T-cell (primary cell): ENCODE data around the gene MPPED1. TPM values are rescaled to one million over a fixed set of nuclear protein-coding genes. Genes with fewer than 3 reads are reported as not detected.

Source experiments
- ATAC-seq, 4 experiments: fragments of 200-7000 bp in 3 of 4; fragments of 150-1000 bp in 1 of 4; cut with Tn5 transposase; replicated peaks in 1 of 4; 1 replicate in 3 of 4; 2 replicates in 1 of 4; pipeline ENCODE4 v1.10.0; 2021; ENCODE audit warnings: moderate library complexity in 3 of 4, mild to moderate bottlenecking in 2 of 4, moderate number of reproducible peaks in 1 of 4
- CTCF ChIA-PET, 2 donors: fragments of 300-600 bp; sonication (Branson Sonifier 250); formaldehyde crosslinking; loops; one replicate each; lab custom pipeline; 2022; ENCODE audit warnings: antibody characterized with exemption in 2 of 2; lab: Charles Lee
- POLR2A ChIA-PET, 2 donors: fragments of 300-600 bp; sonication (Branson Sonifier 250); formaldehyde crosslinking; loops; one replicate each; lab custom pipeline; 2022; ENCODE audit warnings: antibody characterized with exemption in 2 of 2; lab: Charles Lee
- DNase-seq, 35 experiments: peaks; one replicate each; pipeline versions ENCODE4 v3.0.0 to v3.0.0-alpha.2; 2013 to 2023
- H3K27ac ChIP-seq: one replicate; pipeline ENCODE4 v1.5.1; 2013; ENCODE audit warnings: low read length
- H3K27me3 ChIP-seq, 2 experiments: replicated peaks in 1 of 2; 1 replicate in 1 of 2; 2 replicates in 1 of 2; pipeline versions ENCODE4 v1.6.1 to v1.7.0; 2013; ENCODE audit warnings: low read length in 1 of 2, mixed read lengths in 1 of 2; ENCODE audit not compliant: control insufficient read depth in 2 of 2, insufficient read depth in 2 of 2; ENCODE audit errors: extremely low read depth in 1 of 2
- H3K36me3 ChIP-seq, 2 donors: 1 replicate in 1 of 2; 2 replicates in 1 of 2; pipeline versions ENCODE4 v1.6.1 to v1.7.0; 2013; ENCODE audit warnings: low read length in 1 of 2; ENCODE audit not compliant: control insufficient read depth in 2 of 2, insufficient read depth in 1 of 2; ENCODE audit errors: extremely low read depth in 1 of 2
- H3K4me1 ChIP-seq, 2 experiments: 1 replicate in 1 of 2; 2 replicates in 1 of 2; pipeline versions ENCODE4 v1.6.1 to v1.7.0; 2013; ENCODE audit warnings: low read length in 2 of 2, mixed read lengths in 1 of 2; ENCODE audit not compliant: insufficient read depth in 2 of 2, control insufficient read depth in 1 of 2; ENCODE audit errors: extremely low read depth in 1 of 2
- H3K4me3 ChIP-seq, 2 donors: 1 replicate in 1 of 2; 2 replicates in 1 of 2; pipeline versions ENCODE4 v1.5.1 to v1.7.0; 2013; ENCODE audit warnings: mild to moderate bottlenecking in 2 of 2, low read length in 1 of 2, moderate library complexity in 1 of 2; ENCODE audit not compliant: control insufficient read depth in 1 of 2; ENCODE audit errors: extremely low read depth in 1 of 2
- H3K9me3 ChIP-seq: 2 replicates; pipeline ENCODE4 v1.7.0; 2013
- H3K27ac Mint-ChIP-seq, 2 donors: one replicate each; pipeline ENCODE4 v1.8.0; 2020 to 2021; ENCODE audit warnings: mild to moderate bottlenecking in 2 of 2, mixed read lengths in 2 of 2
- H3K27me3 Mint-ChIP-seq, 2 donors: one replicate each; pipeline ENCODE4 v1.8.0; 2021 to 2022; ENCODE audit warnings: mixed read lengths in 2 of 2
- H3K36me3 Mint-ChIP-seq: one replicate; pipeline ENCODE4 v1.8.0; 2021; ENCODE audit warnings: mixed read lengths
- H3K4me1 Mint-ChIP-seq, 3 donors: one replicate each; pipeline ENCODE4 v1.8.0; 2020 to 2022; ENCODE audit warnings: mixed read lengths in 3 of 3, mild to moderate bottlenecking in 1 of 3
- H3K4me3 Mint-ChIP-seq, 3 donors: one replicate each; pipeline ENCODE4 v1.8.0; 2020 to 2022; ENCODE audit warnings: mild to moderate bottlenecking in 3 of 3, mixed read lengths in 3 of 3, moderate library complexity in 3 of 3
- H3K9me3 Mint-ChIP-seq, 3 donors: one replicate each; pipeline ENCODE4 v1.8.0; 2020 to 2022; ENCODE audit warnings: mixed read lengths in 3 of 3
- WGBS: methylation state at CpG from one replicate; pipeline ENCODE4 v1.1.5; 2013; ENCODE audit warnings: missing lambda C conversion rate; ENCODE audit not compliant: insufficient coverage; 5-methylcytosine and 5-hydroxymethylcytosine counted together
- total RNA-seq, 35 experiments: library from RNA in 6 of 35; stranded (reverse) in 6 of 35; fragments of 120-200 nt in 1 of 35; gene quantifications; one replicate each; pipeline versions ENCODE4 v1.2.1 to v1.2.4 and lab custom pipeline; 2013 to 2026

Gene MPPED1
- total RNA-seq, 5 donors from 2014 or later (not counting 1 experiment from before 2014, with no cell fraction given) = not detected

GRCh38 chr22:43448048-43448447 lies 36.2 kb downstream of the MPPED1 start:
- CTCF ChIA-PET = no interaction called here
- Histone ChIP-seq H3K4me3 (no peak overlapping the region), H3K27ac (no peak overlapping the region), H3K36me3 (no peaks in the 10 kb centered on the region), H3K9me3 (no peaks in the 10 kb centered on the region), H3K4me1 (no peaks in the 10 kb centered on the region), H3K27me3 (peaks cover 0 to 20% of the 10 kb centered on the region in 2 experiments)
- no peaks in the 10 kb centered on the region for H3K36me3 Mint-ChIP-seq
- H3K9me3 Mint-ChIP-seq = no peaks in the 10 kb centered on the region
- H3K27ac Mint-ChIP-seq = no peak overlapping the region
- no peak for DNase-seq
- peaks cover 0 to 2% (median 0%) of the 10 kb centered on the region in 3 donors for H3K4me1 Mint-ChIP-seq
- no peak overlapping the region for H3K4me3 Mint-ChIP-seq
- POLR2A ChIA-PET = no interaction called here
- 51% methylated on average over 3 of the region's 3 CpGs for WGBS
- H3K27me3 Mint-ChIP-seq = peaks cover 4 to 19% of the 10 kb centered on the region in 2 donors
- ATAC-seq = no peak

GRCh38 chr22:43449205-43449830 lies 37.5 kb downstream of the MPPED1 start:
- peaks cover 4 to 25% of the 10 kb centered on the region in 2 donors for H3K27me3 Mint-ChIP-seq
- no peaks in the 10 kb centered on the region for H3K9me3 Mint-ChIP-seq
- no peak for ATAC-seq

GRCh38 chr22:43449831-43450225 lies 38.0 kb downstream of the MPPED1 start:
- ATAC-seq (no peak), DNase-seq (no peak)
- Histone ChIP-seq H3K27ac (no peak overlapping the region), H3K27me3 (peaks cover 0 to 20% of the 10 kb centered on the region in 2 experiments), H3K4me3 (no peak overlapping the region), H3K36me3 (no peaks in the 10 kb centered on the region), H3K9me3 (no peaks in the 10 kb centered on the region), H3K4me1 (no peaks in the 10 kb centered on the region)
- WGBS = 80% methylated on average over 3 of the region's 11 CpGs
- Mint-ChIP-seq H3K4me3 (no peak overlapping the region), H3K27me3 (peaks cover 4 to 28% of the 10 kb centered on the region in 2 donors), H3K9me3 (no peaks in the 10 kb centered on the region), H3K4me1 (peaks cover 0 to 2% (median 0%) of the 10 kb centered on the region in 3 donors), H3K27ac (no peak overlapping the region), H3K36me3 (no peaks in the 10 kb centered on the region)
- ChIA-PET CTCF (no interaction called here), POLR2A (no interaction called here)

More at GRCh38 chr22:43449205-43449830, 37.5 kb downstream of the MPPED1 start:
- no peak overlapping the region for H3K27ac ChIP-seq
- no peaks in the 10 kb centered on the region for H3K4me1 ChIP-seq
- Mint-ChIP-seq H3K36me3 (no peaks in the 10 kb centered on the region), H3K4me3 (no peak overlapping the region), H3K4me1 (peaks cover 0 to 2% (median 0%) of the 10 kb centered on the region in 3 donors), H3K27ac (no peak overlapping the region)
- WGBS = 81% methylated on average over 9 of the region's 16 CpGs
- ChIA-PET CTCF (no interaction called here), POLR2A (no interaction called here)
- H3K9me3 ChIP-seq = no peaks in the 10 kb centered on the region
- DNase-seq = no peak
- no peak overlapping the region for H3K4me3 ChIP-seq
- no peaks in the 10 kb centered on the region for H3K36me3 ChIP-seq
- H3K27me3 ChIP-seq = peaks cover 0 to 20% of the 10 kb centered on the region in 2 experiments

DNA sequence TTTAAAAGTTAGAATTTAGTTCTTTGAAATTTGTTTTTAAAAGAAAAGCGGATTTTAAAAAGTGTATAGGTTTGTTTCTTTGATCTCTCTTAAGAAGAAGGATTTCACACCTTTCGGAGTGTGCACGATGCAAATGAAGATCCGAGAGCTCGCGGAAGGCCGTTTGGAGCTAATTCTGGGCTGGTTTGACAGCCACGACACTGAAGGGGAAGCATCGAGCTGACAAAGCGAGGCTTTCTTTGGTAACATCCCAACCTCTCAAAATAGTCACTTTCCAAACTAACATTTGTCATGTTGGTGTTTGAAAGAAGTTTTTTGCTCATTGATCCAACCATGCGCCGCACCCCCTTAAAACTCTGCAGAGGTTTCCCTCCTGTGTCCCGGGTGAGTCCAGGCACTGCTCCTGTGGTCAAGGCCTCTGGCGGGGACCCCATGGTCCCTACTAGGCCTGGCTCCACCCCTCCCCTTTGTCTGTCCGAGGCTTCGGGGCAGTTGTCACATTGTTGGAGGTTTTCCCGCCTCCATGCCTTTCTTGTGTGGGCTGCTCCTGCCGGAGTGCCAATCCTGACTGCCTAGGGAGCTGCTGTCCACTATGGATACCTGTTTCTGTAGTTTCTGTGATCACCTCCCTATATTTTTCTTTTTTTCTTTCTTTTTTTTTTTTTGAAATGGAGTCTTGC lies 39.7 kb downstream of the MPPED1 start:
- H3K4me3 ChIP-seq = no peak overlapping the region
- CTCF ChIA-PET = no interaction called here
- Mint-ChIP-seq H3K27ac (no peak overlapping the region), H3K9me3 (no peaks in the 10 kb centered on the region), H3K36me3 (no peaks in the 10 kb centered on the region), H3K4me1 (peaks cover 0 to 2% (median 0%) of the 10 kb centered on the region in 3 donors), H3K4me3 (no peak overlapping the region), H3K27me3 (peaks cover 11 to 28% of the 10 kb centered on the region in 2 donors)
- no peak overlapping the region for H3K27ac ChIP-seq
- ATAC-seq = no peak
- POLR2A ChIA-PET = no interaction called here
- H3K4me1 ChIP-seq = no peaks in the 10 kb centered on the region
- no peaks in the 10 kb centered on the region for H3K36me3 ChIP-seq
- peaks cover 2 to 18% of the 10 kb centered on the region in 2 experiments for H3K27me3 ChIP-seq
- no peaks in the 10 kb centered on the region for H3K9me3 ChIP-seq
- no peak for DNase-seq
- 86% methylated on average over 12 of the region's 18 CpGs for WGBS

GRCh38 chr22:43455846-43456245 lies 44.0 kb downstream of the MPPED1 start:
- Mint-ChIP-seq H3K27me3 (peaks cover 28 to 32% of the 10 kb centered on the region in 2 donors), H3K4me3 (no peak overlapping the region), H3K36me3 (no peaks in the 10 kb centered on the region), H3K27ac (no peak overlapping the region), H3K9me3 (peaks cover 0 to 3% (median 0%) of the 10 kb centered on the region in 3 donors), H3K4me1 (no peaks in the 10 kb centered on the region)
- POLR2A ChIA-PET = no interaction called here
- H3K4me1 ChIP-seq = no peaks in the 10 kb centered on the region
- peaks cover 2 to 14% of the 10 kb centered on the region in 2 experiments for H3K27me3 ChIP-seq
- no peak overlapping the region for H3K4me3 ChIP-seq
- CTCF ChIA-PET = no interaction called here
- DNase-seq (no peak), ATAC-seq (no peak)
- no peaks in the 10 kb centered on the region for H3K9me3 ChIP-seq
- 20% methylated on average over 1 of the region's 2 CpGs for WGBS
- H3K36me3 ChIP-seq = no peaks in the 10 kb centered on the region
- H3K27ac ChIP-seq = no peak overlapping the region

DNA sequence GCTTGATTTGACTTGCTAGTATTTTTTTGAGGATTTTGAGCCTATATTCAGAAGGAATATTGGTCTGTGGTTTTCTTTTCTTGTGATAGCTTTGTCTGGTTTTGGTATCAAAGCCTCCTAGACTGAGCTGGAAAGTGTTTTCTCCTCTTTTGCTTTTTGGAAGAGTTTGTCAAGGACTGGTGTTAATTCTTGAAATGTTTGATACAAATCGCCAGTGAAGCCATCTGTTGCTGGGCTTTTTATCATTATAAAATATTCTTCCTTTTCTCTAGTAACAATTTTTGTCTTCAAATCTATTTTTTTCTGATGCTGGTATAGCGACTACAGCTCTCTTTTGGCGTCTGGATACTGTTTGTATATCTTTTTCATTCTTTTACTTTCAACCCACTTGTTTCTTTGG lies 45.2 kb downstream of the MPPED1 start:
- ChIA-PET POLR2A (no interaction called here), CTCF (no interaction called here)
- no peaks in the 10 kb centered on the region for H3K4me1 Mint-ChIP-seq
- no peak overlapping the region for H3K27ac ChIP-seq
- no peak overlapping the region for H3K27ac Mint-ChIP-seq
- H3K36me3 Mint-ChIP-seq = no peaks in the 10 kb centered on the region
- DNase-seq (no peak), ATAC-seq (no peak)
- H3K4me3 Mint-ChIP-seq = no peak overlapping the region
- H3K36me3 ChIP-seq = no peaks in the 10 kb centered on the region
- WGBS = no CpG with 5 or more reads among the region's 3 CpGs
- H3K9me3 ChIP-seq = no peaks in the 10 kb centered on the region
- H3K4me3 ChIP-seq = no peak overlapping the region
- H3K27me3 ChIP-seq = peaks cover 2 to 14% of the 10 kb centered on the region in 2 experiments
- H3K4me1 ChIP-seq = no peaks in the 10 kb centered on the region
- peaks cover 29 to 32% of the 10 kb centered on the region in 2 donors for H3K27me3 Mint-ChIP-seq
- H3K9me3 Mint-ChIP-seq = peaks cover 0 to 3% (median 3%) of the 10 kb centered on the region in 3 donors
